ENCODE measurements around the gene SEMA6D. TPM values are rescaled to one million over a fixed set of nuclear protein-coding genes. Genes with fewer than 3 reads are reported as not detected.

The SEMA6D gene
- total RNA-seq = not detected in 2 replicates

- ChIA-PET POLR2A (no interaction called here), CTCF (no interaction called here)
- Mint-ChIP-seq H3K27me3 (peaks cover 46% of the 10 kb centered on the region), H3K9me3 (no peaks in the 10 kb centered on the region), H3K4me3 (no peak within 1 kb of the TSS), H3K36me3 (ENCODE audit: low read depth) (no peaks in the 10 kb centered on the region), H3K4me1 (peaks cover 10% of the 10 kb centered on the region), H3K27ac (no peak within 1 kb of the TSS)
- intact Hi-C loops (cut with micrococcal nuclease) = no loop called here
- TF ChIP-seq, protein P1, sequence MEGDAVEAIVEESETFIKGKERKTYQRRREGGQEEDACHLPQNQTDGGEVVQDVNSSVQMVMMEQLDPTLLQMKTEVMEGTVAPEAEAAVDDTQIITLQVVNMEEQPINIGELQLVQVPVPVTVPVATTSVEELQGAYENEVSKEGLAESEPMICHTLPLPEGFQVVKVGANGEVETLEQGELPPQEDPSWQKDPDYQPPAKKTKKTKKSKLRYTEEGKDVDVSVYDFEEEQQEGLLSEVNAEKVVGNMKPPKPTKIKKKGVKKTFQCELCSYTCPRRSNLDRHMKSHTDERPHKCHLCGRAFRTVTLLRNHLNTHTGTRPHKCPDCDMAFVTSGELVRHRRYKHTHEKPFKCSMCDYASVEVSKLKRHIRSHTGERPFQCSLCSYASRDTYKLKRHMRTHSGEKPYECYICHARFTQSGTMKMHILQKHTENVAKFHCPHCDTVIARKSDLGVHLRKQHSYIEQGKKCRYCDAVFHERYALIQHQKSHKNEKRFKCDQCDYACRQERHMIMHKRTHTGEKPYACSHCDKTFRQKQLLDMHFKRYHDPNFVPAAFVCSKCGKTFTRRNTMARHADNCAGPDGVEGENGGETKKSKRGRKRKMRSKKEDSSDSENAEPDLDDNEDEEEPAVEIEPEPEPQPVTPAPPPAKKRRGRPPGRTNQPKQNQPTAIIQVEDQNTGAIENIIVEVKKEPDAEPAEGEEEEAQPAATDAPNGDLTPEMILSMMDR (IDR thresholded peaks at IDR 0.05) = no peak
- no peak for DNase-seq
- ATAC-seq (ENCODE audit: low read depth) = no peak
Measured at GRCh38 chr15:47717036-47717612, at the start of gene SEMA6D. SEMA6D (plus strand) TSS chr15:47717505; CDS start chr15:47759799, 42,294 bp downstream.

DNA sequence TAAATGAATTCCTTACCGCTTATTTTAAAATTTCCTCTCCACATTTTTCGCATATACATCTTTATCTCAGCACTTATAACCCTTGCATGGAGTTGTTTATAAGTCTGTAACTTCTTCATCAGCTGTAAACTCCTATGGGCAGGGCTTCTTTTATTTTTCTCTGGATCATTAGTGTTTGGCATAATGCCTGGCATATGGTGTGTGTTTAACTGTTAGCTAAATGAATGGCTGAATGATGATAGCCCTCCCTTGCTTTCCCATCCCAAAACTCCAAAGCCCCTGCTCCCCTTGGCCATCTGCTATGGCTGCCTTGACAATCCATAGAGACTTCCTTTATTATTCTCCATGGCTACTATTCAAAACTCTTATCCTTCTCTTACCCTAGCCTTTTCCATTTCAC is 48.1 kb upstream of the SEMA6D start:
- intact Hi-C loops (cut with micrococcal nuclease) = no loop called here
- ATAC-seq (ENCODE audit: low read depth) (no peak), DNase-seq (no peak)
- ChIA-PET CTCF (no interaction called here), POLR2A (no interaction called here)
- Mint-ChIP-seq H3K4me3 (no peak overlapping the region), H3K36me3 (ENCODE audit: low read depth) (no peaks in the 10 kb centered on the region), H3K27ac (no peak overlapping the region), H3K9me3 (no peaks in the 10 kb centered on the region), H3K4me1 (no peaks in the 10 kb centered on the region), H3K27me3 (no peaks in the 10 kb centered on the region)
- TF ChIP-seq, protein P1 (IDR thresholded peaks at IDR 0.05) = no peak

DNA sequence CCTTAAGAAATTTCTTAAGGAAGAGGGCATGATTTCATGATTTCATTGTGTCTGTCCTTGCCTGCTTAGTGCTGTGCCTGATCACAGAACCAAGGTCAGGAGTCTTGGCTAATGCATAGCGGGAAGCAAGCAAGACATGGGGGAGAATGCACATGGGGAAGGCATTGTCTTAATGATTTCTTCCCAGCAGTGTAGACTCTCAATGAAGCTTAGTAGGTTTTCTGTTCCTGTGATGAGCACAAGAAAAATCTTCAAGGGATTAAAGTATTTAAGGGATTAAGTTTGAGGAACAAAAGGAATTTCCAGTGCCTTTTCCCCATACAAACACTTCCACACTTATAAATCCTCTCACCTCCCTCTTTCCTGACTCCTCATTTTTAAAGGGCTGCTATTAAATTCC is 46.9 kb upstream of the SEMA6D start:
- TF ChIP-seq, protein P1 (IDR thresholded peaks at IDR 0.05) = no peak
- H3K27ac Mint-ChIP-seq = no peak overlapping the region
- ChIA-PET POLR2A (no interaction called here), CTCF (no interaction called here)
- H3K4me3 Mint-ChIP-seq = no peak overlapping the region
- no peak for DNase-seq
- H3K27me3 Mint-ChIP-seq = no peaks in the 10 kb centered on the region
- no peak for ATAC-seq (ENCODE audit: low read depth)
- H3K9me3 Mint-ChIP-seq = no peaks in the 10 kb centered on the region
- H3K4me1 Mint-ChIP-seq = no peaks in the 10 kb centered on the region
- intact Hi-C loops (cut with micrococcal nuclease) = no loop called here
- no peaks in the 10 kb centered on the region for H3K36me3 Mint-ChIP-seq (ENCODE audit: low read depth)

GRCh38 chr15:47673232-47673761 is 44.0 kb upstream of the SEMA6D start:
- no peaks in the 10 kb centered on the region for H3K4me1 Mint-ChIP-seq
- ChIA-PET CTCF (no interaction called here), POLR2A (no interaction called here)
- H3K27ac Mint-ChIP-seq = no peak overlapping the region
- no peaks in the 10 kb centered on the region for H3K36me3 Mint-ChIP-seq (ENCODE audit: low read depth)
- TF ChIP-seq, protein P1 (IDR thresholded peaks at IDR 0.05) = no peak
- H3K9me3 Mint-ChIP-seq = no peaks in the 10 kb centered on the region
- H3K4me3 Mint-ChIP-seq = no peak overlapping the region
- ATAC-seq (ENCODE audit: low read depth) (no peak), DNase-seq (no peak)
- no peaks in the 10 kb centered on the region for H3K27me3 Mint-ChIP-seq
- intact Hi-C loops (cut with micrococcal nuclease) = no loop called here

GRCh38 chr15:47674586-47675232 is 42.6 kb upstream of the SEMA6D start:
- no peak for DNase-seq
- CTCF ChIA-PET = no interaction called here

More at GRCh38 chr15:47674586-47675232, 42.6 kb upstream of the SEMA6D start:
- no peaks in the 10 kb centered on the region for H3K27me3 Mint-ChIP-seq
- TF ChIP-seq, protein P1 (IDR thresholded peaks at IDR 0.05) = no peak
- H3K9me3 Mint-ChIP-seq = no peaks in the 10 kb centered on the region
- H3K27ac Mint-ChIP-seq = no peak overlapping the region
- no peaks in the 10 kb centered on the region for H3K36me3 Mint-ChIP-seq (ENCODE audit: low read depth)
- no peak for ATAC-seq (ENCODE audit: low read depth)
- no peaks in the 10 kb centered on the region for H3K4me1 Mint-ChIP-seq
- no peak overlapping the region for H3K4me3 Mint-ChIP-seq
- intact Hi-C loops (cut with micrococcal nuclease) = no loop called here
- POLR2A ChIA-PET = no interaction called here
